Activated CD8-positive, alpha-beta T cell treated with anti-CD3 and anti-CD28 coated beads, Interleukin-2, amount 10 ng/mL, durations not matched to agents 7 days and 5 days (primary cell): ENCODE data around the gene TBCB. TPM values are rescaled to one million over a fixed set of nuclear protein-coding genes. Genes with fewer than 3 reads are reported as not detected.

Source experiments
- ATAC-seq: fragments of 150-1000 bp; cut with Tn5 transposase; one replicate; pipeline ENCODE4 v1.10.0; 2021; ENCODE audit warnings: moderate library complexity
- CTCF ChIA-PET: fragments of 350-600 bp; sonication (Branson Sonifier 250); formaldehyde crosslinking; loops from one replicate; lab custom pipeline; 2021; ENCODE audit warnings: antibody characterized with exemption; lab: Charles Lee
- POLR2A ChIA-PET: fragments of 350-600 bp; sonication (Branson Sonifier 250); formaldehyde crosslinking; loops from one replicate; lab custom pipeline; 2021; ENCODE audit warnings: antibody characterized with exemption; lab: Charles Lee
- DNase-seq: peaks from one replicate; pipeline ENCODE4 v3.0.0-alpha.2; 2020
- H3K27ac Mint-ChIP-seq: one replicate; pipeline ENCODE4 v1.8.0; 2021; ENCODE audit warnings: mild to moderate bottlenecking, mixed read lengths
- H3K27me3 Mint-ChIP-seq: one replicate; pipeline ENCODE4 v1.8.0; 2021; ENCODE audit warnings: low read depth, mixed read lengths
- H3K36me3 Mint-ChIP-seq: one replicate; pipeline ENCODE4 v1.8.0; 2021; ENCODE audit warnings: low read depth, mixed read lengths
- H3K4me1 Mint-ChIP-seq: one replicate; pipeline ENCODE4 v1.8.0; 2021; ENCODE audit warnings: low read depth, mixed read lengths
- H3K4me3 Mint-ChIP-seq: one replicate; pipeline ENCODE4 v1.8.0; 2021; ENCODE audit warnings: mild to moderate bottlenecking, mixed read lengths
- H3K9me3 Mint-ChIP-seq: one replicate; pipeline ENCODE4 v1.8.0; 2022; ENCODE audit warnings: mixed read lengths; ENCODE audit not compliant: insufficient read depth
- total RNA-seq, 2 experiments: library from RNA; stranded (reverse); gene quantifications; one replicate each; pipeline ENCODE4 v1.2.3, GENCODE V29; 2021

The TBCB gene
- total RNA-seq, 2 experiments from 2014 or later = 186 to 200 TPM

GRCh38 chr19:36086326-36086725, 28.9 kb upstream of the TBCB start:
- H3K36me3 Mint-ChIP-seq = peaks cover 70% of the 10 kb centered on the region
- H3K4me1 Mint-ChIP-seq = no peaks in the 10 kb centered on the region
- no peaks in the 10 kb centered on the region for H3K27me3 Mint-ChIP-seq
- no peaks in the 10 kb centered on the region for H3K9me3 Mint-ChIP-seq
- H3K4me3 Mint-ChIP-seq = no peak overlapping the region
- no peak for ATAC-seq
- no peak for DNase-seq
- H3K27ac Mint-ChIP-seq = no peak overlapping the region
- ChIA-PET POLR2A (no interaction called here), CTCF (no interaction called here)

GRCh38 chr19:36089847-36090246, 25.4 kb upstream of the TBCB start:
- H3K4me1 Mint-ChIP-seq = peaks cover 17% of the 10 kb centered on the region
- no peaks in the 10 kb centered on the region for H3K9me3 Mint-ChIP-seq
- peaks cover 64% of the 10 kb centered on the region for H3K36me3 Mint-ChIP-seq
- H3K27ac Mint-ChIP-seq = no peak overlapping the region
- ATAC-seq (no peak), DNase-seq (no peak)
- CTCF ChIA-PET = no interaction called here
- POLR2A ChIA-PET = no interaction called here
- no peak overlapping the region for H3K4me3 Mint-ChIP-seq
- no peaks in the 10 kb centered on the region for H3K27me3 Mint-ChIP-seq

- Mint-ChIP-seq H3K4me3 (no peak overlapping the region), H3K4me1 (peaks cover 17% of the 10 kb centered on the region), H3K9me3 (no peaks in the 10 kb centered on the region), H3K27ac (peak overlapping the region; percentile 5), H3K27me3 (no peaks in the 10 kb centered on the region), H3K36me3 (peaks cover 59% of the 10 kb centered on the region)
- ChIA-PET POLR2A (interaction anchor here (1.4 kb wide), 1 partner anchor 15 kb away, joined by 3 read pairs; no protein-coding TSS in a partner anchor), CTCF (no interaction called here)
- DNase-seq (no peak), ATAC-seq (no peak)
Observed at GRCh38 chr19:36090910-36091695, 24.2 kb upstream of the TBCB start.

- no peaks in the 10 kb centered on the region for H3K27me3 Mint-ChIP-seq
- H3K9me3 Mint-ChIP-seq = no peaks in the 10 kb centered on the region
- no peak for ATAC-seq
- no peak for DNase-seq
- CTCF ChIA-PET = no interaction called here
- peaks cover 60% of the 10 kb centered on the region for H3K36me3 Mint-ChIP-seq
- POLR2A ChIA-PET = interaction anchor here (0.6 kb wide), 1 partner anchor 1622 kb away, joined by 3 read pairs; no protein-coding TSS in a partner anchor
- H3K4me1 Mint-ChIP-seq = peaks cover 17% of the 10 kb centered on the region
- H3K4me3 Mint-ChIP-seq = no peak overlapping the region
- peak overlapping the region; percentile 63 for H3K27ac Mint-ChIP-seq
Observed at GRCh38 chr19:36092566-36092965, 22.7 kb upstream of the TBCB start.

- H3K27me3 Mint-ChIP-seq = no peaks in the 10 kb centered on the region
- CTCF ChIA-PET = no interaction called here
- no peak for DNase-seq
- peaks cover 55% of the 10 kb centered on the region for H3K36me3 Mint-ChIP-seq
- peak overlapping the region; percentile 63 for H3K27ac Mint-ChIP-seq
- H3K4me1 Mint-ChIP-seq = peaks cover 17% of the 10 kb centered on the region
- H3K9me3 Mint-ChIP-seq = no peaks in the 10 kb centered on the region
- POLR2A ChIA-PET = no interaction called here
- no peak overlapping the region for H3K4me3 Mint-ChIP-seq
- no peak for ATAC-seq
Observed at GRCh38 chr19:36093146-36093662, 22.1 kb upstream of the TBCB start.

GRCh38 chr19:36093687-36094086, 21.6 kb upstream of the TBCB start:
- peaks cover 55% of the 10 kb centered on the region for H3K36me3 Mint-ChIP-seq
- DNase-seq (no peak), ATAC-seq (no peak)
- ChIA-PET POLR2A (no interaction called here), CTCF (no interaction called here)
- H3K27me3 Mint-ChIP-seq = no peaks in the 10 kb centered on the region
- H3K4me1 Mint-ChIP-seq = peaks cover 17% of the 10 kb centered on the region
- peak overlapping the region; percentile 63 for H3K27ac Mint-ChIP-seq
- H3K9me3 Mint-ChIP-seq = no peaks in the 10 kb centered on the region
- no peak overlapping the region for H3K4me3 Mint-ChIP-seq

- CTCF ChIA-PET = no interaction called here
- H3K4me1 Mint-ChIP-seq = peaks cover 17% of the 10 kb centered on the region
- H3K36me3 Mint-ChIP-seq = peaks cover 43% of the 10 kb centered on the region
- ATAC-seq = no peak
- POLR2A ChIA-PET = no interaction called here
- H3K4me3 Mint-ChIP-seq = no peak overlapping the region
- no peaks in the 10 kb centered on the region for H3K9me3 Mint-ChIP-seq
- no peak for DNase-seq
- no peaks in the 10 kb centered on the region for H3K27me3 Mint-ChIP-seq
- H3K27ac Mint-ChIP-seq = no peak overlapping the region
Observed at GRCh38 chr19:36097036-36097435, 18.2 kb upstream of the TBCB start.

- no peak for ATAC-seq
- H3K27ac Mint-ChIP-seq = no peak overlapping the region
- H3K9me3 Mint-ChIP-seq = no peaks in the 10 kb centered on the region
- ChIA-PET POLR2A (interaction anchor here (0.6 kb wide), 1 partner anchor 10 kb away, joined by 4 read pairs; no protein-coding TSS in a partner anchor), CTCF (no interaction called here)
- no peak for DNase-seq
- H3K36me3 Mint-ChIP-seq = peaks cover 44% of the 10 kb centered on the region
- no peak overlapping the region for H3K4me3 Mint-ChIP-seq
- no peaks in the 10 kb centered on the region for H3K27me3 Mint-ChIP-seq
- H3K4me1 Mint-ChIP-seq = no peaks in the 10 kb centered on the region
Observed at GRCh38 chr19:36099166-36099785, 16.0 kb upstream of the TBCB start.

GRCh38 chr19:36100476-36100875, 14.8 kb upstream of the TBCB start:
- no peak overlapping the region for H3K4me3 Mint-ChIP-seq
- ATAC-seq = no peak
- CTCF ChIA-PET = no interaction called here

GRCh38 chr19:36101550-36102327, 13.5 kb upstream of the TBCB start:
- H3K4me3 Mint-ChIP-seq = no peak overlapping the region
- no peak for ATAC-seq
- no peak overlapping the region for H3K27ac Mint-ChIP-seq
- no peak for DNase-seq
- H3K27me3 Mint-ChIP-seq = no peaks in the 10 kb centered on the region
- H3K36me3 Mint-ChIP-seq = peaks cover 43% of the 10 kb centered on the region
- no peaks in the 10 kb centered on the region for H3K4me1 Mint-ChIP-seq
- POLR2A ChIA-PET = no interaction called here
- no peaks in the 10 kb centered on the region for H3K9me3 Mint-ChIP-seq
- CTCF ChIA-PET = no interaction called here

More at GRCh38 chr19:36100476-36100875, 14.8 kb upstream of the TBCB start:
- POLR2A ChIA-PET = no interaction called here
- no peak for DNase-seq
- Mint-ChIP-seq H3K27me3 (no peaks in the 10 kb centered on the region), H3K4me1 (no peaks in the 10 kb centered on the region), H3K9me3 (no peaks in the 10 kb centered on the region), H3K27ac (no peak overlapping the region), H3K36me3 (peaks cover 38% of the 10 kb centered on the region)

- ATAC-seq (no peak), DNase-seq (no peak)
- no peak overlapping the region for H3K27ac Mint-ChIP-seq
- no peaks in the 10 kb centered on the region for H3K27me3 Mint-ChIP-seq
- ChIA-PET CTCF (interaction anchor here (1.1 kb wide), 1 partner anchor 25 kb away, joined by 3 read pairs; no protein-coding TSS in a partner anchor), POLR2A (interaction anchor here (0.6 kb wide), 1 partner anchor 1271 kb away, joined by 3 read pairs; no protein-coding TSS in a partner anchor)
- no peaks in the 10 kb centered on the region for H3K9me3 Mint-ChIP-seq
- no peak overlapping the region for H3K4me3 Mint-ChIP-seq
- H3K4me1 Mint-ChIP-seq = no peaks in the 10 kb centered on the region
- H3K36me3 Mint-ChIP-seq = peaks cover 43% of the 10 kb centered on the region
Observed at GRCh38 chr19:36103040-36103626, 12.1 kb upstream of the TBCB start.
